GM19240 (cell line): Measurements from ENCODE around the gene EIF3K.
"Not testable (repeated sequence)": the region's sequence is repeated elsewhere in the genome, so short reads cannot be mapped to it uniquely, and the experiment has no call there.

ENCODE experiments used
- DNase-seq: peaks from one replicate; pipeline ENCODE4 v3.0.0; 2011; ENCODE audit warnings: low spot score; ENCODE audit not compliant: insufficient read length

Gene EIF3K, protein sequence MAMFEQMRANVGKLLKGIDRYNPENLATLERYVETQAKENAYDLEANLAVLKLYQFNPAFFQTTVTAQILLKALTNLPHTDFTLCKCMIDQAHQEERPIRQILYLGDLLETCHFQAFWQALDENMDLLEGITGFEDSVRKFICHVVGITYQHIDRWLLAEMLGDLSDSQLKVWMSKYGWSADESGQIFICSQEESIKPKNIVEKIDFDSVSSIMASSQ

DNA sequence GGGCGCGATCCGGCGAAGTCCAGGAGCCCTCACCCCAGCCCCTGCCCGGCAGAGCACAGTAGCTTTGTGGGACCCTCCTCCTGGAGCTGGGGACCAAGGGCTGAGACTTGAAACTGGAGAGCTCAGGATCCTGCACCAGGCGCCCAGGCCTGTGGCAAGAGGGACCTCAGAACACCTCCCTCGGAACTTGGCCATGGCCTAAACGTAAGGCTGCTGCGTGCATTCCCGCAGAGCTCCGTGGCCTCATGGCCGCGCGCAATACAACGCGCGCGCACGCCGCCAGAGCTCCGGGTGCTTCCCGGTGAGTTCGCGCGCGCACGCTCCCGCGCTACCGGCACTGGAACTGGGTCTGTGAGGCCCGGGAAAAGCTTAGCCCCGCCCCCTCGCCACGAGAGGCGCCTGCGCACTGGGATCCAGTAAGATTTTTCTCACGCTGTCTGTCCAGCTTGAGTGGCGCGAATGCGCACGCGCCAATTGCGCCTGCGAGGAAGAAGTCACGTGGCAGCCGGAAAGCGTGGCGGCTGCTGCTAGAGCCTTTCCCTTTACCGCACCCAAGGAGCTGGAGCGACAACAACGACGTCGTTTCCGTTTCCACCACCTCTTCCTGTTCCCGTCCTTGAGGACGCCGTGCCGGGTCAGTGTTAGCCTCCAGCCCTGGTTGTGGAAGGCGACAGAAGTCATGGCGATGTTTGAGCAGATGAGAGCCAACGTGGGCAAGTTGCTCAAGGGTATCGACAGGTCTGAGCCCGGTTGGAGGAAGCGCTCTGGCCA is at the start of gene EIF3K:
EIF3K (plus strand) TSS at position 599 of the 771 bp plus-strand sequence; CDS start at position 680, 81 bp downstream.
- peak; percentile 97 for DNase-seq

DNA sequence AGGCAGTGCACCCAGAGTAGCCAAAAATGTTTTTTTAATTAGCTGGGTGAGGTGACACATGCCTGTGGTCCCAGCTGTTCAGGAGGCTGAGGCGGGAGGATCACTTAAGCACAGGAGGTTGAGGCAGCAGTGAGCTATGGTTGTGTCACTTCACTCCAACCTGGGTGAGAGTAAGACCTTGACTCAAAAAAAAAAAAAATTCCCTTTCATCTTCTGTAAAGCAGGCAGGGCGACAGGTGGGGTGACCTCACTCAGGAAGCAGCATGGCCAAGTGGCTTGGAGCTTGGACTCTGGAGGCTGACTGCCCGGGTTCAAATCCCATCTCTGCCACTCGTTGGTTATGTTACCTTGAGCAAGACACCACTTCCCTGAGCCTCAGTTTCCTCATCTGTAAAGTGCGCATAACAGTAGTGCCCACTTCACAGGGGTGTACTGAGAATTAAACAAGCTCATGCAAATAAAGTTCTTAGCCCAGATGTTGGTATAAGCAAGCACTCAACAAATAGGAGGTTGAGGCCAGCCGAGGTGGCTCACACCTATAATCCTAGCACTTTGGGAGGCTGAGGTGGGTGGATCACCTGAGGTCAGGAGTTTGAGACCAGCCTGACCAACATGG is 49.5 kb upstream of the EIF3K start:
- DNase-seq, result no peak

DNA sequence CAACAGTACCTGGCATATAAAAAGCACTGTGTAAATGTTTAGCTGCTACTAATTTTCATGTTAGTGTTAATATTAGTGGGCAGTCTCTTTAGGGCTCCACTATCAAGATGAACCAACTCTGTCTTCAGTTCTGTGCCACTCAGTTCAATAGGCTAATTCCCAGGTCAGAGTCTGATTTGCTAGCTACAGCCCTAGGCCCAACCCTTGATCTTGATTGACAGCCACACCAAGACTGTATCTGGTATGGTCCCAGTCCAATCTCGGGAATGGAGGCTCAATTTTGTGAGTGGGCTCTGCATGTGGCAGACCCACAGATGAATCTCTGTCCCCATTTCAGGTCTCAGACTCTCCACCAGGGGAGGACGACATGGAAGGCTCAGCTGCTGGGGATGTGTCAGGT is 47.3 kb upstream of the EIF3K start:
- no peak for DNase-seq

DNA sequence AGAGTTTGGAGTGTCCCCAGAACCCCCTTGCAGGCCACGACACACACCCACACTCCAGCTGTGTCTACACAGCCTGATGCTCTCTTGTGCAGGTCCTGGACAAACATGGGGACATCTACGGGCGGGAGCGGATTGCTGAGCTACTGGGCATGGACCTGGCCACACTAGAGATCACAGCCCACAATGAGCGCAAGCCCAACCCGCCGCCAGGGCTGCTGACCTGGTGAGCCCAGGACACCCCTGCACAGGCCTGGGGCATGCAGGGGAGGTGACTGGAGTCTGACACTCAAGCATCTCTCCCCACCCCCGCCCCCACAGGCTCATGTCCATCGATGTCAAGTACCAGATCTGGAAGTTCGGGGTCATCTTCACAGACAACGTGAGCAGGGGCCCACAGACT is 41.2 kb upstream of the EIF3K start:
- DNase-seq, result no peak

DNA sequence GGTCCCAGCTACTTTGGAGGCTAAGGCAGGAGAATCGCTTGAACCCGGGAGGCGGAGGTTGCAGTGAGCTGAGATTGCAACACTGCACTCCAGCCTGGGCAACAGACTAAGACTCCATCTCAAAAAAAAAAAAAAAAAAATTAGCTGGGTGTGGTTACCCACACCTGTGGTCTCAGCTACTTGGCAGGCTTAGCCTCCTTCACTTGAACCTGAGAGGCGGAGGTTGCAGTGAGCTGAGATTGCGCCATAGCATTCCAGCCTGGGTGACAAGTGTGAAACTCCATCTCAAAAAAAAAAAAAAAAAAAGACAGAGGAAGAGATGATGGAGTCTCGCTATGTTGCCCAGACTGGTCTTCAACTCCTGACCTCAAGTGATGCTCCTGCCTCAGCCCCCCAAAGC is 39.7 kb upstream of the EIF3K start:
- DNase-seq, result not testable (repeated sequence)

DNA sequence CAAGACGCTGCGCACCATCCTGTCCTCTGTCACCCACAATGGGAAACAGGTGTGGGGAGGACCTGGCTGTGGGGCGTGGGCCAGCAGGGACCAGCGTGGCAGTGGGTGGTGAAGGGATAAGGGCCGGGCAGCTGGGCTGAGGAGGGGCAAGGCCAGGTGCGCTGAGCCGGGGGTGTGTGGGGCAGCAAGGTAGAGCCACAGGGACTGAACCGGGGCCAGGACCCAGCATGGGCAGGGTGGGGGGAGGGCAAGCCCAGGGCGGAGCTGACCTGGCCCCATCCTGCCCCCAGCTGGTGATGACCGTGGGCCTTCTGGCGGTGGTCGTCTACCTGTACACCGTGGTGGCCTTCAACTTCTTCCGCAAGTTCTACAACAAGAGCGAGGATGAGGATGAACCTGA is 38.9 kb upstream of the EIF3K start:
- DNase-seq, result no peak

DNA sequence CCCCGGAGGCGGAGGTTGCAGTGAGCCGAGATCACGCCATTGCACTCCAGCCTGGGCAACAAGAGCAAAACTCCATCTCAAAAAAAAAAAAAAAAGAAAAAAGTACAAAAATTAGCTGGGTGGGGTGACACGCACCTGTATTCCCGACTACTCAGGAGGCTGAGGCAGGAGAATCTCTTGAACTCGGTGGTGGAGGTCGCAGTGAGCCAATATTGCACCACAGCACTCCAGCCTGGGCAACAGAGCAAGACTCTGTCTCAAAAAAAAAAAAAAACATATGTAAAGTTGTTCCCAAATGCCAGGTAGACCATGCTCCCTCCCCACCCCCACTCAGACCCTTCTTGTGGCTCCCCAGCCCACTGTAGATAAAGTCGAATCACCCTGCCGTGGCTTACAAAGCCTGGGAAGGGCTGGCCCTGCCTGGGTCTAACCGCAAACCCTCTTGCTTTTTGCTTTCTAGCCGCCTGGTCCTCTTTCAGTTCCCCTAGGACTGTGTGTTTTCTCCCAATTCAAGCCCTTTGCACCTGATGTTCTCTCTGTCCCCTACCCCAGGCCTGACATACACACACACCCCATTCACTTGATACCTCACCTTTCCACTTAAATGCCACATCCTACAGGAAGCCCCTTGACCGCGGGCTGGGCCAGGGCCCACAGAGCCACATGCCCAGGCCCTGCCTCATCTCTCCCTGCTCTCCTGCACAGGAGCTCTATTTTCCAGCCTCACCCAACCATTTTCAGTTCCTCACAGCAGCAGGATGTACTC is 35.6 kb upstream of the EIF3K start:
- peak; percentile 77 for DNase-seq

DNA sequence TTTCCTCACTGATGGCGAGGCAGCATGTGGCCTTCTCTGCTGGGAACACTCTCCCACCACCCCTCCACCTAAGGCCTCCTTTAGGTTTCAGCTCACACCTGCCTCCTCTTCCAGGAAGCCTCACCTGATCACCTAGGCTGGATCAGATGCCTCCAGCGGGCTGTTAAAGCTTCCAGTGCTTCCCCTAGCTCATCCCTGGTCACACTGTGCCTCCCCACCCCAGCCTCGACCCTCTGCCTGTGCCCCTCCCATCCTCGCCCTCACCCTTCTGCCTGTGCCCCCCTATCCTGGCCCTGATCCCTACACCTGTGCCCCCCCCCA is 35.0 kb upstream of the EIF3K start:
- no peak for DNase-seq

DNA sequence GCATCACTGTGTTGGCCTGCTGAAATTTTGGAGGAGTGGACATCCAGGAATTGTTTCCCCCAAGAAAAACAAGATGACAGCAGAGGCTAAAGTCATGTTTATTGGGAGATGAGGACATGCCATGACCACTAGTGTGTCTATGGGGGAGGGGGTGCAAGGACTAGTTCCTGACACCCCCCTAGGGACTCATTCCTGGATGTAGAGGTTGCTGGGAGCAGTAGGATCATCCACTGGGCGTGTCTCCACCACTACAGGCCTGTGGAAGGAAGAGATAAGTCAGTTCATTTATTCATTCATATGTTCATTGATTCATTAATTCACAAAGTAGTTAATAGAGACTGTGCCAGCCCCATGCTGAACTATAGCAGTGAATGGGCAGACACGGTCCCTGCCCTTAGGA is 31.4 kb upstream of the EIF3K start:
- DNase-seq, result no peak

DNA sequence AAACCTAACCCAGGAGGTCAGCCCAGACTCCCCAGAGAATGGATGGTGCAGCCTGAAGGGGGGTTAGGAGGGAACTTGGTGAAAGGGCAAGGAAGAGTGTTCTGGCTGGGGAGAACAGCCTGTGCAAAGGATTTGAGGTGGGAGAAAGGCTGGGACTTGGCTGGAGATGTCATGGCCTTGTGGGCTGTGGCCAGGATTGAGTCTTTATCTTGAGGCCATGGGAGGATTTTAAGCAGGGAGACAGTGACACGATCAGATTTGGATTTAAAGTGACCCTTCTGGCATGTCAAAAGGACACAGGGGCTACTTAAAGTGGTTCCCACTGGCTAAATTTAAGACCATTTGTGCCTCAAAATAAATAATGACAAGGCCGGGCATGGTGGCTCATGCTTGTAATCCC is 30.9 kb upstream of the EIF3K start:
- DNase-seq, result no peak

DNA sequence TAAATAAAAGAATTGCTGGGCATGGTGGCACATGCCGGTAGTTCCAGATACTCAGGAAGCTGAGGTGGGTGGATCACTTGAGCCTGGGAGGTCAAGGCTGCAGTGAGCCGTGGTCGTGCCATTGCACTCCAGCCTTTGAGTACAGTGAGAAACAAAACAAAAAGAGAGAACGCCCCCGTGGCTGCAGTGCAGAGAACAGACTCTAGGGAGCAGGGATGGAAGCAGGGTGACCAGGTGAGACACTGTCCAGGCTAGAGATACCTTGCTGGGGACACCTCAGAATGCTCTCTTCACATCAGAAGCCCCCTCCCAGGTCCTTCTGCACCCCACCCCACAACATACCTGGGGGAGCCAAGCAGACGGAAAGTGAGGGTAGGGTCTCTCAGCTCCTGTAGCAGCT is 26.0 kb upstream of the EIF3K start:
- DNase-seq, result no peak

DNA sequence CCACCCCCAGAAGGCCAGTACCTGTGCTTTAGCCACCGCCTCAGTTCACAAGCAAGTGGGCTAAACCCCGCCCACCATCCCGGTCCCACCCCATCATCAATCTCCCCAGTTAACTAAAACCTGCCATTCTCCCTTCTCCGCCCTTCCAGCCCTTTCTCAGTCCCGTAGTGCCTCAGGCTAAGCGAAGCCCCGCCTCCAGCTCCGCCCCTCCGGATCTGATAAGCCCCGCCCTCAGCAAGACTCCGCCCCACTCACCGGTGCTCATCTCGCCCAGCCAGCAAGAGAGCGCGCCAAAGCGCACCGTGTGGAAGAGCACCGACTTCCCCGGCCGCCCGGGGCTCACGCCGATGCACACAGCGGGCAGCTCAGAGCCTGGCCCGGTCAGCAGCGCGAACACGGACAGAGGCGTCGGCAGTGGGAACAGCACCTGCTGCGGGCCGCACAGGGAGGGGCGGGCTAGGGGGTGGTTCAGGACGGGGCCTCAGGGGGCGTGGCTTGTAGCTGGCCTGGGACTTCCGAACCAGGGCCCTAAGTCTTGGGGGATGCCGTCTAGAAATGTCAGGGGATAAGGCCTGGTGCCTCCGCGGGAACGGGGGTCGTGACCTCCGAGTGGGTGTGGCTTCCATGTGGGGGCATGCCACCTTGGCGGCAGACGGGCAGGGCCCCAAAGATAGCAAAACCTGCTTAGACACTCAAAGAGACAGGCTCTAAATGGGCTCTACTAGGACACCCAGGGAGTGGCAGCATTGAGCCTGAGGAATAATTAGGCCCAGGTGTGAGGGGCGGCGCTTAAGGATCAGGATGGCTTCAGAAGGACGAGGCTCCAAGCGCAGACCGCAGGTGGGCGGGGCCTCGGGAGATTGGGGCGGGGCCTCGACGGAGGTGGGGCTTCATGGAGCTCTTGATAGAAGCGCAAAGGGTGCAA is 22.7 kb upstream of the EIF3K start:
- no peak for DNase-seq

DNA sequence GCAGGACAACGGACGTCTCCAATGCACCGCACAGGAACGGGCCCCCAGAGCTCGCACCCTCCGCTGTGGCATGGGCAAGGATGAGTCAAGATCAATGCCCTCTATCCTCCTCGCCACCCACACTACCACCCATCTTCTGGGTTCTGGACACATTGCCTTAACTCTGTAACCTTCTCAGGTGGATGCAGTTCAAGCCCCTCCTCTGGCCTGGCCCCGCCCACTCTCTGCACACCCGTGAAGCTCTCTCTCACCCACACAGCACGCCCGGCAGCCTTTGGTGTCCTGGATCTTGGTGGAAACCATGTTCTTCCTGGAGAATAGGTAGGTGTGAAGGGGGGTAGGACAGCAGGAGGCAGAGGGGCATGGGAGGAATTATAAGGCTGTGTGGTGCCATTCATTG is 21.9 kb upstream of the EIF3K start:
- no peak for DNase-seq

DNA sequence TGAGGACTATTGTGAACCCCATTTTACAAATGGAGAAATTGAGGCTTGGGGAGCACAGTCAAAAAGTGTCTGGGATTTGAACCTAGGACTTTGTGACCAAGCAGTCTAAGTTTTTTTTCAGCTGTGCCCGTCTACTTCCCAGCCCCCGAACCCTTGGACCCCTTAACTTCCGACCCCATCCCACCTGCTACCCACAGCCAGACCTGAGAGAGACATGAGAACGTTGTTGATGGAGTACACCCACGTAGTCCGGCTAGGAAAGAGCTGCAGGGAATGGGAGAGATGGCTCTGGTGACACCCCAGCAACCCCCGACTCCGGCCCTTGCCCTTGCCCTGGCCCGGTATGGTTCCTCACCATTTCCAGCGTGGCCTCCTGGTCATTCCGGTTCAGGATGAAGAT is 19.3 kb upstream of the EIF3K start:
- no peak for DNase-seq

DNA sequence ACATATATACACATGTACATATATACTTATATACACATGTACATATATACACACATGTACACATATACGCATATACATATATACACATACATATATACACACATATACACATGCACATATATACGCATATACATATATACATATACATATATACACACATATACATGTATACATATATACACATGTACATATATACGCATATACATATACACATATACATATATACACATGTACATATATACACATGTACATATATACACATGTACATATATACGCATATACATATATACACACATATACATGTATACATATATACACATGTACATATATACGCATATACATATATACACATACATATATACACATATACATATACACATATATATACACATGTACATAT is 16.1 kb upstream of the EIF3K start:
- not testable (repeated sequence) for DNase-seq

DNA sequence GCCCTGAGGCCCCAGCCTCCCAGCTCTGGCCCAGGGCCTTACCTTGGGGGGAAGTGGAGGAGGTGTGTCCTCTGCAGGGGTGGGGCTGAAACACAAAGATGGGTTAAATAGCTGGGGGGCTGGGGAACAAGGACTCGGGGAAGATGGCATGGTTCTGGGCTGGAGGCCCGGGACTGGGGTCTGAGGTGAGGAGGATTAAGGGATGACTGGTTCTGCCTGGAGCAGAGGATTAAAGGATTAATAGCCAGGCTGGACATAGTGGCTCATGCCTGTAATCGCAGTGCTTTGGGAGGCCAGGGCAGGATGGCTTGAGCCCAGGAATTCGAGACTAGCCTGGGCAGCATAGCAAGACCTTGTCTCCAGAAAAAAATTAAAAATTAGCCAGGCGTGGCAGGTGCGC is 12.9 kb upstream of the EIF3K start:
- no peak for DNase-seq

DNA sequence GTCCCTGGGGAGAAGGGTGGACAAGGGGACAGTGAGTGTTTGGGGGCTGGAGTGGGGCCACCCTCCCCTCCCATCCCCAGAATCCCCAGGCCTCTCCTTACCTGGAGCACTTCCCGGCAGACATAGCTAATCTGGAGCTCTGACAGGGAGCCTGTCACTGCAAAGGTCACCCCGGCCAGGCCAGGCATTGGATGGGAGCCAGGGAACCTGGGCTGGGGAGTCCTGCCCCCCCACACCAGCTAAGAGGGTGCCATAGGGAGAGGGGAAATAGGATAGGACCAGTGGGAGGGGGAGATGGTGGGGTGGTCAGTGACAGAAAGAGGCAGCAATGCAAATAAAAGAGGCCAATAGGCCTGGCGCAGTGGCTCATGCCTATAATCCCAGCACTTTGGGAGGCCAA is 4.7 kb upstream of the EIF3K start:
- DNase-seq, result no peak

DNA sequence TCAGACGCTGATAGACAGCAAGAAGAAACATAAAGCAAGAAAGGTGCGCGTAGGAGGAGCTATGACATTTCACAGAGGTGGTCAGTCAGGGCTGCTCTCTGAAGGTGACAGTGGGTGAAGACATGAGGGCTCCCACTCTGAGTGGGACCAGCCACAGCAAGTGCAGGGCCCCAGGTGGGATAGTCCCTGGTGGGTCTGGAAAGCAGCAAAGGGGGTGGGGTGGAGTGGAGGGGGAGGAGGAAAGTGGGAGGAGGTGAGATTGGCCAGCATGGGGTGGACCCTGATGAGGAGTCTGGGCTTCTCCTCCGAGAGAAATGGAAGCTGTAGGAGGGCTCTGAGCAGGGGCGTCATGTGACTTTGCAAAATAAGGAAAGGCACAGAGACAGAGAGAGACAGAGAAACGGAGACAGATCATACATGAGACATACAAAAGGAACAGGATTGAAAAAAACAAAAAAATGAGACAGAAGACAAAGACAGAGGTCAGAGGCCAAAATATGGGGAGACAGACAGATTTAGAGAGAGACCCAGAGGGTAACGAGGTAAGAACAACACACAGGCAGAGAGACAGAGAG is 3.9 kb upstream of the EIF3K start:
- no peak for DNase-seq

DNA sequence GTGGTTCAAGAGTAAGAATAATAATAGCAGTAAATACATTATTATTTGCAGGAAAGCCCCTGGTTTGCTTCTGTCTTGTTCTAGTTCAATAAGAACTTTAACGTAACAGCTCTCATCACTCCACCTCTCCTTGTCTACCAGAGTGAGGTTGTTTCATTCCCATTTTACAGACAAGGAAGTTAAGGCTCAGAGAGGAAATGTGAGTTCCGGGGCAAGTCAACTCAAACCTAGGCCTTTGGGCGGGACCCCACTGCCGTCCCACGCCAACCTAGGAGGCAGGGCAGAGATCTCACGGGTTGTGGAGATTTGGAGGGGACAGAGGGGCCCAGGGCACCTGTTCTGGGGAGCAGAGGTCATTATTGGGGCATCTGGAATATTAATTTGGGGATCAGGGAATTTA is 2.7 kb upstream of the EIF3K start:
- no peak for DNase-seq

DNA sequence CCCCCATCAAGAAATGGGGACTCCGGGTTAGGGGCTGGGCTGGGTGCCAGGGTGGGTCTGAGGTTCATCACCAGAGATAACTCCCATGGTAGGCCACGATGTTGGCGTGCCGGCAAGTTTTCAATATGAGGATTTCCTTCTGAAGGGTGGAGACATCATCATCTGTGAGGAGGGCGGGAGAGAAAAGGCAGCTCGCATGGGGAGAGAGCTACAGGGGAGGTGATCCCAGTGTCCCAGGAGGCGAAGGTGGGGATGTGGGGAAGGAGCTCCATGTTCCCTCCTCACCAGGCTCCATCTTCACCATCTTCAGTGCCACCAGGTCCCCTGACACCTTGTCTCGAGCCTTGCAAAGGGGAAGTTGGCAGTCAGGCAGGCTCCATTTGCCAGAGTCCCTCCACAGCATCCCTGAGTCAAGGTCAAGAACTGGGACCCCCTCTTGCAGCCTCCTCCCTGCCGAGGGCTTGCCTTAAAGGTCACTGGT is 1.7 kb upstream of the EIF3K start:
- DNase-seq, result no peak
